T47D (cell line): ENCODE data around the gene CPNE5.

Experiments used
- DNase-seq, 2 experiments: peaks; one replicate each; pipeline versions ENCODE4 v3.0.0 to v3.0.0-alpha.2; 2011 to 2012; ENCODE audit warnings: low read depth in 1 of 2, low spot score in 1 of 2
- JUND ChIP-seq: IDR thresholded peaks from 2 replicates; pipeline ENCODE4 v1.6.1; 2012; ENCODE audit warnings: low read depth
- in situ Hi-C: cut with HindIII; loops from 2 replicates; pipeline ENCODE4 v1.10.0; 2016; ENCODE audit warnings: low sequenced_read_pairs, low pct_unique_long_range_greater_than_20kb

The CPNE5 gene

DNA sequence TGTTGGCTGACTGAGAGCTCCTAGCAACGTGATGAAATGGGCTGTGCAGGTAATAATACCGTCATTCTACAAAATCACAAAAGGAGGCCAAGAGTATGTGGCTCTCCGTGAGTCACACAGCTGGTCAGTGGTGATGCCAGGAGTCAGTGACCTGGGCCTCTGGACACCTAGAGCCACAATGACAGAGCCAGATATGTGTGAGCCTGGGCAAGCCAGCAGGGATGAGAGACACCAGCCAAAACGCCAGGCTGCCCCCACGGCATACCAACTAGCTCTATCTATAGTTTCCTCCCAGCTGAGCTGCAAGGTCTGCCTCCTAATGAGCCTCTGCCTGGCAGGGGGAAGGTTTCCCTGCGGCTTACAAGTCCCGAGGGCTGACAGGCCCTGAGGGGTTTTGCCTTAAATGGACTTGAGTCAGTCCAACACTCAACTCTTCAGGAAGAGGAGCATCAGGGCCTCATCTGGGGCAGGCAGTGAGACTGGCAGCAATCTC lies 70.0 kb downstream of the CPNE5 start:
- in situ Hi-C loops, result no loop called here
- DNase-seq, result no peak
- no peak for TF ChIP-seq JUND

- no peak for DNase-seq
- in situ Hi-C loops, result no loop called here
- no peak for TF ChIP-seq JUND
Measured at GRCh38 chr6:36766399-36766945, 72.8 kb downstream of the CPNE5 start.

- peak; percentile 78 to 85 for DNase-seq
- in situ Hi-C loops, result no loop called here
- TF ChIP-seq JUND, result no peak
Measured at GRCh38 chr6:36765594-36766398, 73.4 kb downstream of the CPNE5 start.

- TF ChIP-seq JUND, result no peak
- in situ Hi-C loops, result no loop called here
- DNase-seq, result no peak
Measured at GRCh38 chr6:36765190-36765589, 74.1 kb downstream of the CPNE5 start.

GRCh38 chr6:36762123-36762522 lies 77.1 kb downstream of the CPNE5 start:
- TF ChIP-seq JUND, result no peak
- no peak for DNase-seq
- in situ Hi-C loops, result no loop called here

DNA sequence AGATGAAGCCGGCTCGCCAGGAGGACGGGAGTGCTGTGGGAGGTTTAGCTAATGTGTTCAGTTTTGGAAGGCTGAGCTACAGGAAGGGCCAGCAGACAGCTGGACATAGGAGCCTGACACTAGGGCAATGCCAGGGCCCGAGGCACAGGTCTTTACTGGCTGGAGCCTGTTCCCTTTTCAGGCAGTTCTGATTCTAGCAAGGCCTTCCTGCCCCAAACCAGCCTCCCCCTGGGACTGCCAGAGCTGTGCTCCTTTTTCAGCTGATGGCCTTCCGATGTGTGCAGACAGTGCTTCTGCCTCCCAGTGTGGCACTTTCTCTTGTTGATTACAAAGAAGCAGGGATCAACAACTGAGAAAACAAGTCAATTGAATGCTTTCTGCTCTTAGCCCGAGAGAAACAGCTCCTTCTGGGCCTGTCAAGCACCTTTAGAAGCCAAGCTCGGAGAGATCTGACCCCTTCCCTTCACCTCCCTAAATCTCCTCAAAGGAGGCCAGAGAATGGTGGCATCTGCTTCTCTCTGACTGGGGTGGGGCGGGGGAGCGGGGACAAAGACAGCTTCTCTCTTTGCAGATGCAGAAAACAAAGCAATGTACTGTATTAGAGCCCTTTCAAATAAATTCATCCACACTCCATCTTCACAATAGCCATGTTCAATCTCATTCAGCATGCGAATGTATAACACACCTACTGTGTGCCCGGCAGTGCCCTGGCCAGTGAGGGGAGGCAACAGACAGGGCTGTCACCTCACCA lies 78.4 kb downstream of the CPNE5 start:
- in situ Hi-C loops, result no loop called here
- DNase-seq, result no peak

GRCh38 chr6:36759148-36759759 lies 80.0 kb downstream of the CPNE5 start:
- in situ Hi-C loops, result no loop called here
- TF ChIP-seq JUND, result no peak
- DNase-seq, result peak; percentile 76 to 79

More for the DNA sequence above, 78.4 kb downstream of the CPNE5 start:
- TF ChIP-seq JUND, result no peak

GRCh38 chr6:36758516-36759147 lies 80.6 kb downstream of the CPNE5 start:
- in situ Hi-C loops, result no loop called here
- no peak for TF ChIP-seq JUND
- DNase-seq, result peak in 1 of 2 experiments; percentile 58

- DNase-seq, result no peak
- no peak for TF ChIP-seq JUND
- in situ Hi-C loops, result no loop called here
Measured at GRCh38 chr6:36757943-36758508, 81.2 kb downstream of the CPNE5 start.

GRCh38 chr6:36757206-36757605 lies 82.0 kb downstream of the CPNE5 start:
- no peak for DNase-seq
- no peak for TF ChIP-seq JUND
- in situ Hi-C loops, result no loop called here

DNA sequence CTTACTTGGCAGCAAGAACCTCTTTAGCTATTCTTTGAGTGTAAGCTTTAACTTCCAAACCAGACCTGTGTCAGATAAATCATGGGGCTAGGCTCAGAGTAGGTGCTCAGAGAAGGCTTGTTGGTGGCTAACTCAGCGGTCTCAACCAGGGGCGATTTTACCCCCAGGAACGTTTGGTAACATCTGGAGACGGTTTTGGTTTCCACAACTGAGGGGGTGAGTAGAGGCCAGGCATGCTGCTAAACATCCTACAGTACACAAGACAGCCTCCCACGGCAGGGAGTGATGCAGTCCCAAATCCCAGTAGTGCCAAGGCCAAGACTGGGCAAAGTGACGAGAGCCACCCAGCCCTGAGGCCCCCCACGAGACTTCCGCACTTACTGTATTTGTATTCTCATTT lies 82.5 kb downstream of the CPNE5 start:
- in situ Hi-C loops, result no loop called here
- TF ChIP-seq JUND, result no peak
- no peak for DNase-seq
